Activated CD4-positive, alpha-beta memory T cell treated with anti-CD3 and anti-CD28 coated beads for 36 hours (primary cell): ENCODE results near the gene CAPN15. TPM values are rescaled to one million over a fixed set of nuclear protein-coding genes. Genes with fewer than 3 reads are reported as not detected.

Experiments
- CTCF ChIA-PET: fragments of 350-600 bp; sonication (Branson Sonifier 250); formaldehyde crosslinking; loops from one replicate; lab custom pipeline; 2021; ENCODE audit warnings: antibody characterized with exemption, inconsistent platforms; lab: Charles Lee
- POLR2A ChIA-PET: fragments of 350-600 bp; sonication (Branson Sonifier 250); formaldehyde crosslinking; loops from one replicate; lab custom pipeline; 2021; ENCODE audit warnings: antibody characterized with exemption; lab: Charles Lee
- DNase-seq: peaks from one replicate; pipeline ENCODE4 v3.0.0-alpha.2; 2020
- H3K27ac Mint-ChIP-seq: one replicate; pipeline ENCODE4 v1.8.0; 2021; ENCODE audit warnings: mixed read lengths
- H3K27me3 Mint-ChIP-seq: one replicate; pipeline ENCODE4 v1.8.0; 2021; ENCODE audit warnings: mixed read lengths
- H3K36me3 Mint-ChIP-seq: one replicate; pipeline ENCODE4 v1.8.0; 2021; ENCODE audit warnings: mixed read lengths
- H3K4me1 Mint-ChIP-seq: one replicate; pipeline ENCODE4 v1.8.0; 2021; ENCODE audit warnings: low read depth, mixed read lengths
- H3K4me3 Mint-ChIP-seq: one replicate; pipeline ENCODE4 v1.8.0; 2021; ENCODE audit warnings: mild to moderate bottlenecking, mixed read lengths
- H3K9me3 Mint-ChIP-seq: one replicate; pipeline ENCODE4 v1.8.0; 2021; ENCODE audit warnings: mixed read lengths
- intact Hi-C: fragments of 100-400 bp; cut with micrococcal nuclease; formaldehyde crosslinking; loops from one replicate; pipeline ENCODE4 v1.15.1; 2023
- total RNA-seq, 2 experiments: library from RNA; stranded (reverse); gene quantifications; one replicate each; pipeline ENCODE4 v1.2.3, GENCODE V29; 2021

Gene CAPN15
- total RNA-seq, 2 experiments from 2014 or later, result 69.7 to 76.2 TPM

GRCh38 chr16:557463-558297 lies 30.2 kb downstream of the CAPN15 start:
- CTCF ChIA-PET, result no interaction called here
- Mint-ChIP-seq H3K4me3 (no peak overlapping the region), H3K27me3 (peaks cover 7% of the 10 kb centered on the region), H3K4me1 (no peaks in the 10 kb centered on the region), H3K36me3 (no peaks in the 10 kb centered on the region), H3K9me3 (no peaks in the 10 kb centered on the region), H3K27ac (no peak overlapping the region)
- no peak for DNase-seq
- intact Hi-C loops, result no loop called here
- POLR2A ChIA-PET, result no interaction called here

DNA sequence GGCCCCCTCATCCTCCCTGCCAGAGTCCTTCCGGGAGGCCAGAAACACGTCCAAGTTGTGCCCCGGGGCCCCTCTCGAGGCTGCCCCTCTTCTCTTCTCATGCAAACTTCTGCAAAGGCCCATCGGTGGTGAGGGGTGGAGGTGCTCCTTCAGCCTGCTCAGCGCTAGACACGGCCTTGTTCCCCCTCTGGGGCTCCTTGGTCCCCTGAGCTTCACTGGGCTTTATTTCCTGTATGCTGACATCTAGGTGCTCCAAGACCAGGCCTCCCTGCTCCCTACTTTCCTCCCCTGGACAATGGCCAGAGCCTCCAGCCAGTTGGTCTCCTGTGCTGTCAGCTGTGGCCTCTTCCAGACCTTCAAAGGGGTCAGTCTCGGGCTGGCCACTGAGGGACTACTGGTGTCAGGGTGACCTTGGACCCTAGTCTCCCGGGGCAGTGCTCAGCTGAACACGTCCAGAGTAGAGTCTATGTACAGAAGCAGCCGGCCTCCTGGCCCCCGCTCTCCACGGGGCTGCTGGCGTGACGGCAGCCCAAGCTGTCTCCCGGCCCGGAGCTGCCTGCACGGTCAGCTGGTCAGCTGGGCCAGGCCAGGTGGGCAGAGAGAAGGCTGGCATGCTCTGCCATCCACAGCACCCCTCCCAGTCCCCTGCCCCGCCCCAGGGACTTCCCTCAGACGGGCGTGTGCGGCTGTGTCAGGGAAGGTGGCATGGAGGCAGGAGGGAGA lies 30.9 kb downstream of the CAPN15 start:
- ChIA-PET POLR2A (no interaction called here), CTCF (interaction anchor here (0.6 kb wide), 1 partner anchor 61 kb away, joined by 3 read pairs; no protein-coding TSS in a partner anchor)
- Mint-ChIP-seq H3K27me3 (peaks cover 7% of the 10 kb centered on the region), H3K9me3 (no peaks in the 10 kb centered on the region), H3K4me3 (no peak overlapping the region), H3K4me1 (no peaks in the 10 kb centered on the region), H3K27ac (no peak overlapping the region), H3K36me3 (no peaks in the 10 kb centered on the region)
- no peak for DNase-seq
- intact Hi-C loops, result no loop called here

DNA sequence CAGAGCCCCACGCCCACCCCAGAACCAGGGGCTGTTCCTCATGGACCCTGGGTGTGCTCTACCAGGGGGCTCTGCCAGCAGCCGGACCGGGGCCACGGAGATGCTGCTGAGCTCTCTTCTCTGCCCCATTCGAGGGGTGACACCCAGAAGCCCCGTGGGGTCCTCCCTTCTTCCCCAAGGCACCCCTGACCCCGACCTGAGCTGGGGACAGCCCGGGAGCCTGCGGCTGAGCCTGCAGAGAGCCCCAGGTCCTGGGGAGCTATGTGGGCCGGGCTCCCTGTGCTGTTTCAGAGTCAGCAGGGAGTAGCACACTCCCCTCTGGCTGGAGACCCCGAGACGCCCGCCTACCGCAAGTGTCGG lies 31.5 kb downstream of the CAPN15 start:
- Mint-ChIP-seq H3K4me3 (no peak overlapping the region), H3K9me3 (no peaks in the 10 kb centered on the region), H3K27ac (no peak overlapping the region), H3K4me1 (no peaks in the 10 kb centered on the region), H3K36me3 (no peaks in the 10 kb centered on the region), H3K27me3 (peaks cover 7% of the 10 kb centered on the region)
- ChIA-PET CTCF (interaction anchor here (0.6 kb wide), 1 partner anchor 62 kb away, joined by 3 read pairs; no protein-coding TSS in a partner anchor), POLR2A (no interaction called here)
- DNase-seq, result no peak
- intact Hi-C loops, result no loop called here

GRCh38 chr16:559411-560203 lies 32.1 kb downstream of the CAPN15 start:
- no peak for DNase-seq
- ChIA-PET CTCF (no interaction called here), POLR2A (no interaction called here)
- no peak overlapping the region for H3K4me3 Mint-ChIP-seq
- H3K27me3 Mint-ChIP-seq, result peaks cover 7% of the 10 kb centered on the region
- H3K27ac Mint-ChIP-seq, result no peak overlapping the region
- intact Hi-C loops, result no loop called here
- no peaks in the 10 kb centered on the region for H3K36me3 Mint-ChIP-seq
- no peaks in the 10 kb centered on the region for H3K4me1 Mint-ChIP-seq
- no peaks in the 10 kb centered on the region for H3K9me3 Mint-ChIP-seq

GRCh38 chr16:560204-560700 lies 32.7 kb downstream of the CAPN15 start, which contains the start of gene PRR35:
PRR35 (plus strand) TSS chr16:560394; CDS start chr16:563295, 2,901 bp downstream.
- intact Hi-C loops, result no loop called here
- H3K36me3 Mint-ChIP-seq, result no peaks in the 10 kb centered on the region
- no peak within 1 kb of the TSS for H3K4me3 Mint-ChIP-seq
- POLR2A ChIA-PET, result no interaction called here
- DNase-seq, result no peak
- no peak within 1 kb of the TSS for H3K27ac Mint-ChIP-seq
- no peaks in the 10 kb centered on the region for H3K9me3 Mint-ChIP-seq
- no peaks in the 10 kb centered on the region for H3K4me1 Mint-ChIP-seq
- H3K27me3 Mint-ChIP-seq, result peaks cover 7% of the 10 kb centered on the region
- CTCF ChIA-PET, result no interaction called here

GRCh38 chr16:560701-561412 lies 33.3 kb downstream of the CAPN15 start:
- no peaks in the 10 kb centered on the region for H3K9me3 Mint-ChIP-seq
- no peaks in the 10 kb centered on the region for H3K4me1 Mint-ChIP-seq
- ChIA-PET CTCF (no interaction called here), POLR2A (no interaction called here)
- peaks cover 7% of the 10 kb centered on the region for H3K27me3 Mint-ChIP-seq
- intact Hi-C loops, result no loop called here
- no peak for DNase-seq
- H3K36me3 Mint-ChIP-seq, result no peaks in the 10 kb centered on the region
- H3K4me3 Mint-ChIP-seq, result no peak overlapping the region
- no peak overlapping the region for H3K27ac Mint-ChIP-seq

GRCh38 chr16:561413-561794 lies 33.9 kb downstream of the CAPN15 start:
- Mint-ChIP-seq H3K36me3 (no peaks in the 10 kb centered on the region), H3K4me3 (no peak overlapping the region), H3K4me1 (peaks cover 1% of the 10 kb centered on the region), H3K27me3 (peaks cover 7% of the 10 kb centered on the region), H3K27ac (no peak overlapping the region), H3K9me3 (no peaks in the 10 kb centered on the region)
- intact Hi-C loops, result no loop called here
- CTCF ChIA-PET, result no interaction called here
- POLR2A ChIA-PET, result no interaction called here
- DNase-seq, result no peak

- ChIA-PET CTCF (no interaction called here), POLR2A (no interaction called here)
- DNase-seq, result no peak
- H3K27ac Mint-ChIP-seq, result no peak overlapping the region
- peaks cover 10% of the 10 kb centered on the region for H3K4me1 Mint-ChIP-seq
- H3K9me3 Mint-ChIP-seq, result no peaks in the 10 kb centered on the region
- H3K36me3 Mint-ChIP-seq, result no peaks in the 10 kb centered on the region
- H3K27me3 Mint-ChIP-seq, result peaks cover 7% of the 10 kb centered on the region
- intact Hi-C loops, result no loop called here
- no peak overlapping the region for H3K4me3 Mint-ChIP-seq
Measured at GRCh38 chr16:561957-562938, 34.7 kb downstream of the CAPN15 start.

GRCh38 chr16:563072-563644 lies 35.6 kb downstream of the CAPN15 start:
- ChIA-PET POLR2A (no interaction called here), CTCF (no interaction called here)
- Mint-ChIP-seq H3K4me1 (peaks cover 11% of the 10 kb centered on the region), H3K9me3 (no peaks in the 10 kb centered on the region), H3K36me3 (no peaks in the 10 kb centered on the region), H3K4me3 (no peak overlapping the region), H3K27me3 (peaks cover 7% of the 10 kb centered on the region), H3K27ac (no peak overlapping the region)
- no peak for DNase-seq
- intact Hi-C loops, result no loop called here

- Mint-ChIP-seq H3K9me3 (no peaks in the 10 kb centered on the region), H3K4me1 (peaks cover 17% of the 10 kb centered on the region), H3K4me3 (no peak overlapping the region), H3K27ac (no peak overlapping the region), H3K27me3 (peaks cover 3% of the 10 kb centered on the region), H3K36me3 (no peaks in the 10 kb centered on the region)
- no peak for DNase-seq
- ChIA-PET POLR2A (no interaction called here), CTCF (no interaction called here)
- intact Hi-C loops, result no loop called here
Measured at GRCh38 chr16:564690-565418, 37.3 kb downstream of the CAPN15 start.
